ENCODE results near the gene GLRA3. TPM values are rescaled to one million over a fixed set of nuclear protein-coding genes. Genes with fewer than 3 reads are reported as not detected.

Gene GLRA3
- polyA plus RNA-seq, 1 donor (not counting 4 experiments of a cell fraction or from before 2014, with no cell fraction given), result not detected

- H2AFZ ChIP-seq (ENCODE audit: control insufficient read depth, low read length), result no peak overlapping the region
- H3K4me2 ChIP-seq (ENCODE audit: control insufficient read depth, extremely low read depth, insufficient read depth, low read depth, low read length), result no peak overlapping the region
- H3K9me3 ChIP-seq (ENCODE audit: control insufficient read depth, low read depth, low read length), result no peaks in the 10 kb centered on the region
- H3K36me3 ChIP-seq (ENCODE audit: control insufficient read depth in 2 of 2, extremely low read depth in 1 of 2, insufficient read depth in 2 of 2, low read length in 2 of 2), result no peaks in the 10 kb centered on the region
- no peak for FAIRE-seq
- H3K9me1 ChIP-seq (ENCODE audit: control insufficient read depth, extremely low read depth, insufficient read depth, low read length), result no peaks in the 10 kb centered on the region
- H3K27ac ChIP-seq (ENCODE audit: control insufficient read depth, insufficient read depth, low read length), result no peak overlapping the region
- H3K4me1 ChIP-seq (ENCODE audit: control insufficient read depth, extremely low read depth, insufficient read depth, low read length), result no peaks in the 10 kb centered on the region
- DNase-seq (ENCODE audit: low read depth, low spot score), result no peak
- H3K9ac ChIP-seq (ENCODE audit: control insufficient read depth, extremely low read depth, insufficient read depth, low read length), result no peak overlapping the region
- no peak overlapping the region for H3K4me3 ChIP-seq (ENCODE audit: control insufficient read depth in 2 of 3, extremely low read depth in 1 of 3, insufficient read depth in 2 of 3, low read depth in 1 of 3, low read length in 3 of 3)
- dilution Hi-C loops (cut with MboI; ENCODE audit: extremely low pct_ligation_motif_present, low sequenced_read_pairs), result no loop called here
- H3K27me3 ChIP-seq (ENCODE audit: control insufficient read depth, extremely low read depth, insufficient read depth, low read length), result no peaks in the 10 kb centered on the region
- no peaks in the 10 kb centered on the region for H4K20me1 ChIP-seq (ENCODE audit: control insufficient read depth, extremely low read depth, insufficient read depth, low read length)
- no peak for TF ChIP-seq EZH2 (IDR thresholded peaks at IDR 0.05; ENCODE audit: low read length)
- no peak for TF ChIP-seq CTCF (optimal IDR thresholded peaks at IDR 0.05 in 1 of 3, IDR thresholded peaks at IDR 0.05 in 1 of 3, conservative IDR thresholded peaks at IDR 0.05 in 1 of 3; ENCODE audit: extremely low read depth in 1 of 3, insufficient read depth in 2 of 3, low read length in 3 of 3)
- no peaks in the 10 kb centered on the region for H3K79me2 ChIP-seq (ENCODE audit: control insufficient read depth, insufficient read depth, low read length)
Measured at GRCh38 chr4:174870311-174870710, 41.3 kb upstream of the GLRA3 start.

GRCh38 chr4:174869339-174869738, 40.3 kb upstream of the GLRA3 start:
- dilution Hi-C loops (cut with MboI; ENCODE audit: extremely low pct_ligation_motif_present, low sequenced_read_pairs), result no loop called here
- no peaks in the 10 kb centered on the region for H3K27me3 ChIP-seq (ENCODE audit: control insufficient read depth, extremely low read depth, insufficient read depth, low read length)
- no peak for DNase-seq (ENCODE audit: low read depth, low spot score)
- no peaks in the 10 kb centered on the region for H4K20me1 ChIP-seq (ENCODE audit: control insufficient read depth, extremely low read depth, insufficient read depth, low read length)
- H3K9me3 ChIP-seq (ENCODE audit: control insufficient read depth, low read depth, low read length), result no peaks in the 10 kb centered on the region
- TF ChIP-seq EZH2 (IDR thresholded peaks at IDR 0.05; ENCODE audit: low read length) (no peak), CTCF (optimal IDR thresholded peaks at IDR 0.05 in 1 of 3, IDR thresholded peaks at IDR 0.05 in 1 of 3, conservative IDR thresholded peaks at IDR 0.05 in 1 of 3; ENCODE audit: extremely low read depth in 1 of 3, insufficient read depth in 2 of 3, low read length in 3 of 3) (no peak)
- no peak overlapping the region for H3K4me3 ChIP-seq (ENCODE audit: control insufficient read depth in 2 of 3, extremely low read depth in 1 of 3, insufficient read depth in 2 of 3, low read depth in 1 of 3, low read length in 3 of 3)
- H2AFZ ChIP-seq (ENCODE audit: control insufficient read depth, low read length), result no peak overlapping the region
- no peak overlapping the region for H3K27ac ChIP-seq (ENCODE audit: control insufficient read depth, insufficient read depth, low read length)
- FAIRE-seq, result no peak
- H3K4me1 ChIP-seq (ENCODE audit: control insufficient read depth, extremely low read depth, insufficient read depth, low read length), result no peaks in the 10 kb centered on the region
- no peaks in the 10 kb centered on the region for H3K79me2 ChIP-seq (ENCODE audit: control insufficient read depth, insufficient read depth, low read length)
- H3K36me3 ChIP-seq (ENCODE audit: control insufficient read depth in 2 of 2, extremely low read depth in 1 of 2, insufficient read depth in 2 of 2, low read length in 2 of 2), result no peaks in the 10 kb centered on the region
- no peak overlapping the region for H3K9ac ChIP-seq (ENCODE audit: control insufficient read depth, extremely low read depth, insufficient read depth, low read length)
- no peak overlapping the region for H3K4me2 ChIP-seq (ENCODE audit: control insufficient read depth, extremely low read depth, insufficient read depth, low read depth, low read length)
- H3K9me1 ChIP-seq (ENCODE audit: control insufficient read depth, extremely low read depth, insufficient read depth, low read length), result no peaks in the 10 kb centered on the region
